HepG2 (cell line): ENCODE measurements around the gene INO80B. TPM values are rescaled to one million over a fixed set of nuclear protein-coding genes. Genes with fewer than 3 reads are reported as not detected.

Experiments
- ATAD3A ChIP-seq: sonication (generic); formaldehyde crosslinking; IDR thresholded peaks from 2 replicates; pipeline ENCODE4 v1.4.0; 2020; ENCODE audit warnings: missing genetic modification reagents
- DPF2 ChIP-seq: sonication (generic); formaldehyde crosslinking; IDR thresholded peaks from 2 replicates; pipeline ENCODE4 v1.4.0; 2020; ENCODE audit warnings: mild to moderate bottlenecking, low read depth, missing genetic modification reagents, borderline replicate concordance
- EED ChIP-seq: sonication (generic); formaldehyde crosslinking; IDR thresholded peaks from 2 replicates; pipeline ENCODE4 v1.5.0; 2020; ENCODE audit warnings: mild to moderate bottlenecking, missing genetic modification reagents
- MTF1 ChIP-seq: sonication (generic); formaldehyde crosslinking; IDR thresholded peaks from 2 replicates; pipeline ENCODE4 v1.5.0; 2020; ENCODE audit warnings: missing genetic modification reagents
- RCOR2 ChIP-seq: IDR thresholded peaks from 2 replicates; pipeline ENCODE4 v1.6.1; 2016; ENCODE audit warnings: missing biosample characterization, missing genetic modification reagents
- REXO4 ChIP-seq: sonication (generic); formaldehyde crosslinking; IDR thresholded peaks from 2 replicates; pipeline ENCODE4 v1.8.0; 2022; ENCODE audit warnings: missing genetic modification reagents, mild to moderate bottlenecking, borderline replicate concordance
- RFXANK ChIP-seq: IDR thresholded peaks from 2 replicates; pipeline ENCODE4 v1.6.1; 2016
- RNF219 ChIP-seq: sonication (generic); formaldehyde crosslinking; IDR thresholded peaks from 2 replicates; pipeline ENCODE4 v1.5.0; 2020; ENCODE audit warnings: mild to moderate bottlenecking, missing genetic modification reagents
- SATB2 ChIP-seq: sonication (generic); formaldehyde crosslinking; IDR thresholded peaks from 2 replicates; pipeline ENCODE4 v1.5.0; 2020; ENCODE audit warnings: missing genetic modification reagents
- SP140L ChIP-seq: sonication (generic); formaldehyde crosslinking; IDR thresholded peaks from 2 replicates; pipeline ENCODE4 v1.4.0; 2020; ENCODE audit warnings: missing genetic modification reagents, borderline replicate concordance
- TBL1XR1 ChIP-seq: fragments of 150-350 bp; IDR thresholded peaks from 2 replicates; pipeline ENCODE4 v1.6.1; 2014; ENCODE audit warnings: borderline replicate concordance, low read length; ENCODE audit not compliant: partially characterized antibody
- TBX3 ChIP-seq: fragments of 450-650 bp; IDR thresholded peaks from 2 replicates; pipeline ENCODE4 v1.6.1; 2017; ENCODE audit warnings: antibody characterized with exemption, mild to moderate bottlenecking, inconsistent platforms, borderline replicate concordance
- TERF1 ChIP-seq: sonication (generic); formaldehyde crosslinking; IDR thresholded peaks from 2 replicates; pipeline ENCODE4 v1.8.0; 2022; ENCODE audit warnings: mild to moderate bottlenecking, missing genetic modification reagents, moderate library complexity
- TFAP4 ChIP-seq: sonication (generic); IDR thresholded peaks from 2 replicates; pipeline ENCODE4 v1.6.1; 2016; ENCODE audit warnings: low read depth, borderline replicate concordance
- ZFP36 ChIP-seq: fragments of 150-350 bp; IDR thresholded peaks from 2 replicates; pipeline ENCODE4 v1.6.1; 2018; ENCODE audit warnings: borderline replicate concordance, low read length, low read depth; ENCODE audit not compliant: partially characterized antibody
- ZFY ChIP-seq: sonication (generic); formaldehyde crosslinking; IDR thresholded peaks from 2 replicates; pipeline ENCODE4 v1.4.0; 2020; ENCODE audit warnings: missing genetic modification reagents
- ZNF224 ChIP-seq: sonication (generic); formaldehyde crosslinking; IDR thresholded peaks from 2 replicates; pipeline ENCODE4 v1.5.0; 2020; ENCODE audit warnings: mild to moderate bottlenecking, missing genetic modification reagents
- ZNF276 ChIP-seq: sonication (generic); formaldehyde crosslinking; IDR thresholded peaks from 2 replicates; pipeline ENCODE4 v1.4.0; 2020; ENCODE audit warnings: mild to moderate bottlenecking, low read depth, missing genetic modification reagents
- ZNF343 ChIP-seq: sonication (generic); formaldehyde crosslinking; IDR thresholded peaks from 2 replicates; pipeline ENCODE4 v1.4.0; 2020; ENCODE audit warnings: mild to moderate bottlenecking, missing genetic modification reagents
- ZNF710 ChIP-seq: sonication (generic); formaldehyde crosslinking; IDR thresholded peaks from 2 replicates; pipeline ENCODE4 v1.5.0; 2020; ENCODE audit warnings: mild to moderate bottlenecking, missing genetic modification reagents, borderline replicate concordance
- ZNF781 ChIP-seq: sonication (generic); formaldehyde crosslinking; IDR thresholded peaks from 2 replicates; pipeline ENCODE4 v1.5.1; 2020; ENCODE audit warnings: borderline replicate concordance, mild to moderate bottlenecking, missing genetic modification reagents; ENCODE audit errors: not compliant biosample characterization
- ZNF816 ChIP-seq: sonication (generic); formaldehyde crosslinking; IDR thresholded peaks from 2 replicates; pipeline ENCODE4 v1.8.0; 2022; ENCODE audit warnings: missing genetic modification reagents, mild to moderate bottlenecking, borderline replicate concordance
- polyA plus RNA-seq, 8 experiments: library from polyadenylated mRNA; depleted of rRNA in 3 of 8; stranded (reverse) in 7 of 8; unstranded in 1 of 8; fragments of >200 nt; fragmentation: Illumina TruSeq in 4 of 8; extraction: Trizol in 4 of 8; gene quantifications; 2 replicates each; pipeline versions ENCODE4 v1.2.1 to v1.2.3, GENCODE V29; 2011 to 2016; ENCODE audit warnings: low read depth in 4 of 8, missing spikeins in 1 of 8, mixed read lengths in 1 of 8; ENCODE audit not compliant: insufficient read depth in 1 of 8
- total RNA-seq, 5 experiments: library from RNA; depleted of rRNA; stranded (reverse); fragments of >200 nt; fragmentation: Illumina TruSeq; extraction: Trizol; gene quantifications; 2 replicates each; pipeline ENCODE4 v1.2.3, GENCODE V29; 2016; ENCODE audit warnings: low read depth in 1 of 5

Gene INO80B
- total and polyA plus RNA-seq, 2 of the 13 experiments (the other 11 are each of a cell fraction or from before 2014, with no cell fraction given) = 6.2 to 14.5 TPM

- TF ChIP-seq TERF1 (CRISPR knock-in tag) (no peak), ZNF816 (CRISPR knock-in tag) (no peak), SATB2 (CRISPR knock-in tag) (no peak), ZNF781 (CRISPR knock-in tag) (no peak), ZNF710 (CRISPR knock-in tag) (0 out of 2 replicates have a peak, but pooled peaks have one; percentile 37), EED (CRISPR knock-in tag) (0 out of 2 replicates have a peak, but pooled peaks have one; percentile 45), ZFY (no peak), RCOR2 (CRISPR knock-in tag) (peak; percentile 60; the same call in 1 of the 2 replicates), TFAP4 (no peak), MTF1 (CRISPR knock-in tag) (no peak), TBX3 (no peak), TBL1XR1 (no peak), DPF2 (CRISPR knock-in tag) (0 out of 2 replicates have a peak, but pooled peaks have one; percentile 25), RFXANK (no peak), ZFP36 (no peak), REXO4 (CRISPR knock-in tag) (no peak), RNF219 (CRISPR knock-in tag) (no peak), ZNF343 (CRISPR knock-in tag) (no peak), SP140L (CRISPR knock-in tag) (no peak), ATAD3A (CRISPR knock-in tag) (no peak), ZNF276 (CRISPR knock-in tag) (no peak; the same call in 1 of the 2 replicates), ZNF224 (CRISPR knock-in tag) (no peak)
Measured at GRCh38 chr2:74413001-74413698, 41.7 kb upstream of the INO80B start (continued).
